GM12878 (cell line): ENCODE data around the gene SLC39A11. TPM values are rescaled to one million over a fixed set of nuclear protein-coding genes. Genes with fewer than 3 reads are reported as not detected.

ENCODE experiments used
- ATAC-seq: fragments of 200-7000 bp; cut with Tn5 transposase; 3 replicates; pipeline ENCODE4 v1.9.1; 2020; ENCODE audit warnings: mild to moderate bottlenecking, moderate library complexity
- BruUV-seq: library from RNA; stranded (reverse); fragments of 400-500 nt; replicated peaks from 2 replicates; lab custom pipeline; 2021; lab: Mats Ljungman, UMichigan
- CTCF ChIA-PET: fragments of 300-600 bp; sonication (Branson Sonifier 250); formaldehyde crosslinking; extraction: SDS; loops from one replicate; lab custom pipeline; 2021; ENCODE audit warnings: inconsistent platforms; lab: Yijun Ruan, JAX
- POLR2A ChIA-PET: fragments of 350-600 bp; formaldehyde crosslinking; extraction: SDS; loops from one replicate; lab custom pipeline; 2021; ENCODE audit warnings: inconsistent platforms; lab: Charles Lee
- RAD21 ChIA-PET: fragments of 300-600 bp; sonication (Branson Sonifier 250); formaldehyde crosslinking; loops from one replicate; lab custom pipeline; 2023; ENCODE audit warnings: antibody characterized with exemption; ENCODE audit not compliant: unreplicated experiment; lab: Charles Lee
- SMC1A ChIA-PET: fragments of 300-600 bp; sonication (Branson Sonifier 250); formaldehyde crosslinking; loops from one replicate; lab custom pipeline; 2023; ENCODE audit not compliant: unreplicated experiment, uncharacterized antibody; lab: Charles Lee
- DNase-seq: peaks from one replicate; pipeline ENCODE4 v3.0.0-alpha.2; 2011; ENCODE audit warnings: low read depth, low spot score
- FAIRE-seq: peaks from 3 replicates; lab custom pipeline; 2011; peaks lifted over from hg19 to GRCh38; lab: Jason Lieb, UNC
- H2AFZ ChIP-seq: 2 replicates; pipeline ENCODE4 v1.6.0; 2011; ENCODE audit warnings: low read depth, low read length, control low read depth; ENCODE audit not compliant: control insufficient read depth
- H3K27ac ChIP-seq: 2 replicates; pipeline ENCODE4 v1.5.1; 2011; ENCODE audit warnings: control low read depth; ENCODE audit not compliant: control insufficient read depth, insufficient read depth
- H3K27me3 ChIP-seq, 2 experiments: replicated peaks in 1 of 2; 2 replicates each; pipeline versions ENCODE4 v1.6.0 to v1.6.1; 2011; ENCODE audit warnings: low read length in 1 of 2; ENCODE audit not compliant: control insufficient read depth in 2 of 2, insufficient read depth in 2 of 2
- H3K36me3 ChIP-seq, 2 experiments: 2 replicates each; pipeline ENCODE4 v1.5.1; 2011; ENCODE audit warnings: low read length in 1 of 2; ENCODE audit not compliant: control insufficient read depth in 2 of 2, insufficient read depth in 2 of 2
- H3K4me1 ChIP-seq: 2 replicates; pipeline ENCODE4 v1.6.1; 2011; ENCODE audit warnings: mild to moderate bottlenecking, low read length, moderate library complexity, mixed read lengths; ENCODE audit not compliant: control insufficient read depth, insufficient read depth
- H3K4me2 ChIP-seq: 2 replicates; pipeline ENCODE4 v1.6.0; 2011; ENCODE audit warnings: control low read depth; ENCODE audit not compliant: control insufficient read depth, insufficient read depth
- H3K4me3 ChIP-seq: fragments of 200-600 bp; sonication (generic); 2 replicates; pipeline ENCODE4 v1.5.1; 2016
- H3K79me2 ChIP-seq: 2 replicates; pipeline ENCODE4 v1.6.0; 2011; ENCODE audit warnings: low read length; ENCODE audit not compliant: control insufficient read depth, insufficient read depth
- H3K9ac ChIP-seq: 2 replicates; pipeline ENCODE4 v1.8.0; 2011; ENCODE audit warnings: low read length, control low read depth, mixed read lengths; ENCODE audit not compliant: control insufficient read depth, insufficient read depth
- H3K9me3 ChIP-seq: replicated peaks from 3 replicates; pipeline ENCODE4 v1.5.1; 2011; ENCODE audit warnings: mild to moderate bottlenecking, low read length; ENCODE audit not compliant: control insufficient read depth, insufficient read depth
- H4K20me1 ChIP-seq: 2 replicates; pipeline ENCODE4 v1.6.0; 2011; ENCODE audit not compliant: control insufficient read depth, insufficient read depth
- ASH2L ChIP-seq: fragments of 300-600, 200-600 bp; sonication (generic); IDR thresholded peaks from 2 replicates; pipeline ENCODE4 v1.6.1; 2017; ENCODE audit warnings: low read depth, mild to moderate bottlenecking, borderline replicate concordance
- BACH1 ChIP-seq: fragments of 450-650 bp; IDR thresholded peaks from 2 replicates; pipeline ENCODE4 v1.6.1; 2017; ENCODE audit warnings: mild to moderate bottlenecking, borderline replicate concordance
- CHD2 ChIP-seq: IDR thresholded peaks from 2 replicates; pipeline ENCODE4 v1.6.1; 2011; ENCODE audit warnings: low read depth, low read length, improper control_type of control experiment, borderline replicate concordance
- CREM ChIP-seq: IDR thresholded peaks from 2 replicates; pipeline ENCODE4 v1.6.1; 2014; ENCODE audit warnings: antibody characterized with exemption, low read depth
- EED ChIP-seq: sonication (generic); IDR thresholded peaks from 2 replicates; pipeline ENCODE4 v1.6.1; 2016; ENCODE audit warnings: antibody characterized with exemption, low read depth
- FOS ChIP-seq: IDR thresholded peaks from 3 replicates; pipeline ENCODE4 v1.6.1; 2011; ENCODE audit warnings: borderline replicate concordance; ENCODE audit not compliant: insufficient read length; ENCODE audit errors: extremely low read depth
- FOXM1 ChIP-seq: IDR thresholded peaks from 2 replicates; pipeline ENCODE4 v1.6.1; 2012; ENCODE audit warnings: low read depth, mild to moderate bottlenecking, inconsistent platforms, low read length, moderate library complexity
- IRF4 ChIP-seq: IDR thresholded peaks from 2 replicates; pipeline ENCODE4 v1.6.1; 2011; ENCODE audit warnings: low read depth, low read length
- KAT2A ChIP-seq: conservative IDR thresholded peaks from 2 replicates; pipeline ENCODE4 v1.6.1; 2011; ENCODE audit warnings: low read depth, low read length; ENCODE audit not compliant: control insufficient read depth
- MAX ChIP-seq: IDR thresholded peaks from 2 replicates; pipeline ENCODE4 v1.6.1; 2012; ENCODE audit warnings: low read depth, low read length, improper control_type of control experiment
- MEF2A ChIP-seq: IDR thresholded peaks from 2 replicates; pipeline ENCODE4 v1.6.1; 2011; ENCODE audit warnings: low read depth, mild to moderate bottlenecking, low read length, moderate library complexity; ENCODE audit not compliant: insufficient read depth
- MTA2 ChIP-seq: fragments of 450-650 bp; IDR thresholded peaks from 2 replicates; pipeline ENCODE4 v1.6.1; 2016; ENCODE audit warnings: low read depth, mild to moderate bottlenecking, moderate library complexity
- NBN ChIP-seq: fragments of 450-650 bp; IDR thresholded peaks from 2 replicates; pipeline ENCODE4 v1.6.1; 2016
- NFXL1 ChIP-seq: fragments of 450-650 bp; IDR thresholded peaks from 2 replicates; pipeline ENCODE4 v1.6.1; 2017; ENCODE audit warnings: antibody characterized with exemption, mild to moderate bottlenecking, borderline replicate concordance
- NFYA ChIP-seq: IDR thresholded peaks from 2 replicates; pipeline ENCODE4 v1.6.1; 2011; ENCODE audit warnings: low read depth, mild to moderate bottlenecking, low read length, improper control_type of control experiment, borderline replicate concordance
- NR2C2 ChIP-seq: IDR thresholded peaks from 2 replicates; pipeline ENCODE4 v1.6.1; 2011; ENCODE audit warnings: borderline replicate concordance, low read depth; ENCODE audit not compliant: control insufficient read depth, insufficient read length
- RUNX3 ChIP-seq: IDR thresholded peaks from 2 replicates; pipeline ENCODE4 v1.6.1; 2012; ENCODE audit warnings: low read length, inconsistent platforms
- TBL1XR1 ChIP-seq: IDR thresholded peaks from 2 replicates; pipeline ENCODE4 v1.6.1; 2012; ENCODE audit warnings: low read depth, low read length, improper control_type of control experiment
- WGBS: methylation state at CpG from one replicate; pipeline ENCODE4 v1.1.6; 2016; ENCODE audit warnings: low lambda C conversion rate; ENCODE audit not compliant: insufficient replicate concordance, insufficient coverage; ENCODE audit errors: missing lambda C conversion rate; 5-methylcytosine and 5-hydroxymethylcytosine counted together
- in situ Hi-C: fragments of 300-500 bp; cut with MboI; formaldehyde crosslinking; loops from 9 replicates; pipeline ENCODE4 v1.14.3; 2018; ENCODE audit warnings: mixed read lengths
- intact Hi-C: fragments of 100-400 bp; cut with micrococcal nuclease; formaldehyde crosslinking; loops from one replicate; pipeline ENCODE4 v1.14.2; 2022; ENCODE audit not compliant: unreplicated experiment
- polyA plus RNA-seq, 11 experiments: library from polyadenylated mRNA; depleted of rRNA in 4 of 11; unstranded in 6 of 11; stranded (reverse) in 5 of 11; fragments of >200 nt; fragmentation: Nextera tagmentation in 4 of 11; fragmentation: Illumina TruSeq in 1 of 11; extraction: Ambion mirVana in 4 of 11; extraction: Trizol in 1 of 11; gene quantifications; 1 replicate in 1 of 11; 2 replicates in 10 of 11; pipeline versions ENCODE4 v1.2.1 to v1.2.3, GENCODE V29; 2011 to 2016; ENCODE audit warnings: inconsistent platforms in 2 of 11, missing spikeins in 2 of 11, low read depth in 1 of 11
- total RNA-seq, 4 experiments: library from RNA; depleted of rRNA in 3 of 4; stranded (reverse); fragments of >200 nt in 3 of 4; fragmentation: Illumina TruSeq in 1 of 4; extraction: Trizol in 1 of 4; gene quantifications; 2 replicates each; pipeline versions ENCODE4 v1.2.1 to v1.2.3, GENCODE V29; 2013 to 2021
- TF ChIP-seq, protein P1 (sequence below): fragments of 450-650 bp; IDR thresholded peaks from 2 replicates; pipeline ENCODE4 v1.6.1; 2016; ENCODE audit warnings: mild to moderate bottlenecking

The SLC39A11 gene
- total and polyA plus RNA-seq, 10 of the 15 experiments (the other 5 are each of a cell fraction or from before 2014, with no cell fraction given): 8.6 to 23.8 (median 14.0) TPM

DNA sequence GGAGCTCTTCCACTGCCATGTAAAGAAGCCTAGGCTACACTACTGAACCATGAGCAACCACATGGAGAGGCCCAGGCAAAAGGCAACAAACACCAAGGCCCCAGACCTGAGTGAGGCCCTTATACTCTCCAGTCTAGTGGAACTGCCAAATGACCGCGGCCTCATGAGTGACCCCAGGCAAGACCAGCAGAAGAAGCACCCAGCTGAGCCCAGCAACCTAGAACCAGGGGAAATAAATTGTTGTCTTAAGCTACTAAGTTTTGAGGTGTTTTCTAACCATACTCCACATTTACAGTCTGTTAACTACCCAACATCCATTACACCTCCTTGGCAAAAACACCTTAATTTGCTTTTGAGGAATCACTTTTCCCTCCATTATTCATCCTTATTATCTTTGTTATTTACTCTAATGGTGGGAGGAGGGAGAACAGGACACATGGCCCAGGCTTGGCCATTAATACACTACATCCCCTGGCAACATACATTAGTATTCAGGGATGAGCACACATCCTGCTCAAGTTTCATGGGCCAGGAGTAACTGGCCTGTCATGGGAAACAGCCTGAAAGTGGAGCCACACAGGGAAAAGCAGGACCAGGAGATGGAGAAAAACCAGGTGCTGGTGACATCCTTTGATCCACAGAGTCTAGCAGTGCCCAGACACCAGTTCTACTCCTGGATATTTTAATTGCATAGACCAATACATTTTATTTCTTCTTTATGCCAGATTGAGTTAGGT, 26.2 kb downstream of the SLC39A11 start:
- DNase-seq (no peak), ATAC-seq (no peak), FAIRE-seq (no peak)
- TF ChIP-seq CHD2 (no peak), EED (no peak), NFYA (no peak), MAX (no peak), FOXM1 (no peak), MEF2A (no peak), KAT2A (no peak), NR2C2 (no peak), TBL1XR1 (no peak), RUNX3 (no peak), MTA2 (no peak), NFXL1 (no peak), CREM (no peak), IRF4 (no peak), BACH1 (no peak), NBN (no peak), ASH2L (no peak), FOS (no peak)
- TF ChIP-seq, protein P1, sequence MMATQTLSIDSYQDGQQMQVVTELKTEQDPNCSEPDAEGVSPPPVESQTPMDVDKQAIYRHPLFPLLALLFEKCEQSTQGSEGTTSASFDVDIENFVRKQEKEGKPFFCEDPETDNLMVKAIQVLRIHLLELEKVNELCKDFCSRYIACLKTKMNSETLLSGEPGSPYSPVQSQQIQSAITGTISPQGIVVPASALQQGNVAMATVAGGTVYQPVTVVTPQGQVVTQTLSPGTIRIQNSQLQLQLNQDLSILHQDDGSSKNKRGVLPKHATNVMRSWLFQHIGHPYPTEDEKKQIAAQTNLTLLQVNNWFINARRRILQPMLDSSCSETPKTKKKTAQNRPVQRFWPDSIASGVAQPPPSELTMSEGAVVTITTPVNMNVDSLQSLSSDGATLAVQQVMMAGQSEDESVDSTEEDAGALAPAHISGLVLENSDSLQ: no peak
- H3K4me3 ChIP-seq: no peak overlapping the region
- ChIA-PET RAD21 (no interaction called here), POLR2A (no interaction called here), CTCF (no interaction called here), SMC1A (interaction anchor here (1.3 kb wide), 1 partner anchor 12 kb away, joined by 4 read pairs; no protein-coding TSS in a partner anchor)
- H3K9me3 ChIP-seq: no peaks in the 10 kb centered on the region; the same call in 2 of the 3 replicates
- H3K36me3 ChIP-seq: peaks cover 3 to 4% of the 10 kb centered on the region in 2 experiments; a peak in 2 of 4 replicates
- no peaks in the 10 kb centered on the region for H3K4me1 ChIP-seq
- 96% methylated on average over 2 of the region's 2 CpGs for WGBS
- no peaks in the 10 kb centered on the region for H3K79me2 ChIP-seq
- H4K20me1 ChIP-seq: no peaks in the 10 kb centered on the region
- H2AFZ ChIP-seq: no peak overlapping the region
- no peak overlapping the region for H3K27ac ChIP-seq
- no TSS peak for BruUV-seq
- no peaks in the 10 kb centered on the region for H3K27me3 ChIP-seq
- no peak overlapping the region for H3K9ac ChIP-seq
- H3K4me2 ChIP-seq: no peak overlapping the region
- intact Hi-C loops (no loop called here), in situ Hi-C loops (no loop called here)
